ENCODE results near the gene DNASE1L3.

DNA sequence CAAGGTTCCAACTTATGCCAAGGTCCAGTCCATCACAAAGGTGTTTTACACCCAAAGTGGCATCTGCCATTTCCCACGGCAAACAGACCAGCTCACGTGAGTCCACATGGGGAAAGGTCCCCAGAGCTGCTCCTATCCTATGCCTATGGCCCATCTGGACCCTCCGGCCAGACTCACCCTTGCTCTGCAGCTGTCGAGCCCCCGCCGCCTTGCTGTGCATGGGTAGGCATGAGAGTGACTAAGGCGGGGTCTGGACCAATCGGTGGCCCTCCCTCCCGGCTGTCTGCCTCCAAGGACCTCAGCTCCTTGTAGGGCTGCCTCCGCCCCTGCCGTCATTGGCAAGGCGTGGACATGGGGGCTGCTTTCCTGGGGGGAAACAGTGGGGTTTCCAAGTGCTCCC, 26.9 kb downstream of the DNASE1L3 start:
- no peak for TF ChIP-seq KLF9 (CRISPR knock-in tag; IDR thresholded peaks at IDR 0.05; ENCODE audit: low read depth)
- no peak for TF ChIP-seq HMG20B (CRISPR knock-in tag; conservative IDR thresholded peaks at IDR 0.05)
- no peak for TF ChIP-seq SRY (CRISPR knock-in tag; IDR thresholded peaks at IDR 0.05)
- TF ChIP-seq, protein P1, sequence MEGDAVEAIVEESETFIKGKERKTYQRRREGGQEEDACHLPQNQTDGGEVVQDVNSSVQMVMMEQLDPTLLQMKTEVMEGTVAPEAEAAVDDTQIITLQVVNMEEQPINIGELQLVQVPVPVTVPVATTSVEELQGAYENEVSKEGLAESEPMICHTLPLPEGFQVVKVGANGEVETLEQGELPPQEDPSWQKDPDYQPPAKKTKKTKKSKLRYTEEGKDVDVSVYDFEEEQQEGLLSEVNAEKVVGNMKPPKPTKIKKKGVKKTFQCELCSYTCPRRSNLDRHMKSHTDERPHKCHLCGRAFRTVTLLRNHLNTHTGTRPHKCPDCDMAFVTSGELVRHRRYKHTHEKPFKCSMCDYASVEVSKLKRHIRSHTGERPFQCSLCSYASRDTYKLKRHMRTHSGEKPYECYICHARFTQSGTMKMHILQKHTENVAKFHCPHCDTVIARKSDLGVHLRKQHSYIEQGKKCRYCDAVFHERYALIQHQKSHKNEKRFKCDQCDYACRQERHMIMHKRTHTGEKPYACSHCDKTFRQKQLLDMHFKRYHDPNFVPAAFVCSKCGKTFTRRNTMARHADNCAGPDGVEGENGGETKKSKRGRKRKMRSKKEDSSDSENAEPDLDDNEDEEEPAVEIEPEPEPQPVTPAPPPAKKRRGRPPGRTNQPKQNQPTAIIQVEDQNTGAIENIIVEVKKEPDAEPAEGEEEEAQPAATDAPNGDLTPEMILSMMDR (CRISPR knock-in tag; IDR thresholded peaks at IDR 0.05) = no peak
- no peak for TF ChIP-seq SRSF9 (IDR thresholded peaks at IDR 0.05; ENCODE audit: borderline replicate concordance, insufficient read depth, low read depth, low read length, poor library complexity, severe bottlenecking)
- TF ChIP-seq ARID5B (CRISPR knock-in tag; IDR thresholded peaks at IDR 0.05) = no peak
- TF ChIP-seq ZNF124 (CRISPR knock-in tag; IDR thresholded peaks at IDR 0.05) = no peak
- TF ChIP-seq SMC3 (IDR thresholded peaks at IDR 0.05; ENCODE audit: low read length) = no peak
